Mammary epithelial cell (primary cell): ENCODE measurements around the gene CHMP4A.

ENCODE experiments used
- EZH2 ChIP-seq: IDR thresholded peaks from 2 replicates; pipeline ENCODE4 v1.6.1; 2012; ENCODE audit warnings: low read length, inconsistent platforms, borderline replicate concordance
- TF ChIP-seq, protein P1 (sequence below), 2 donors: IDR thresholded peaks in 1 of 2; conservative IDR thresholded peaks in 1 of 2; 2 replicates each; pipeline ENCODE4 v1.5.1; 2011 to 2012; ENCODE audit warnings: inconsistent platforms in 2 of 2, low read length in 2 of 2, mild to moderate bottlenecking in 2 of 2, control low read depth in 1 of 2, low read depth in 1 of 2; ENCODE audit not compliant: insufficient read depth in 1 of 2; ENCODE audit errors: extremely low read depth in 1 of 2

DNA sequence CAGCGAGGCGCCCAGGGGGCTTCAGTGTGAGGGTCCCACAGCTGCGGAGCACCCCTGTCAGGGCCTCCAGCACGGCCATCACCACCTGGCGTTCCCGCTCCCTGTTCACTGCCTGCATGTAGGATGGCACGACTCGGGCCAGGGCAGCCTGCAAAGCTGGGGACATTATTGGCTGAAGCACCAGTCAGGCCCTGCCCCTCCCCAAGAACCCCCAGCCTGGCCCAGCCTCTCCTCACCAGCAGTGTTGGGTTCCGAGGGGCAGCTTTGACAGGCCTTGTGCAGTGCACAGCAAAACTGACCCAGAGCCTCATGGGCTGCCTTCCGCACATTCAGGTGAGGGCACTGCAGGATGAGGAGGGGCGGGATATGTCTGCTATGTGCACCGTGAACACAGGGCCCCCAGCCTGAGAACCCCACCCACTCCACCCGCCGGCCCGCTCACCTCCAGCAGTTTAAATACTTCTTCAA lies 30.2 kb downstream of the CHMP4A start:
- TF ChIP-seq, protein P1, sequence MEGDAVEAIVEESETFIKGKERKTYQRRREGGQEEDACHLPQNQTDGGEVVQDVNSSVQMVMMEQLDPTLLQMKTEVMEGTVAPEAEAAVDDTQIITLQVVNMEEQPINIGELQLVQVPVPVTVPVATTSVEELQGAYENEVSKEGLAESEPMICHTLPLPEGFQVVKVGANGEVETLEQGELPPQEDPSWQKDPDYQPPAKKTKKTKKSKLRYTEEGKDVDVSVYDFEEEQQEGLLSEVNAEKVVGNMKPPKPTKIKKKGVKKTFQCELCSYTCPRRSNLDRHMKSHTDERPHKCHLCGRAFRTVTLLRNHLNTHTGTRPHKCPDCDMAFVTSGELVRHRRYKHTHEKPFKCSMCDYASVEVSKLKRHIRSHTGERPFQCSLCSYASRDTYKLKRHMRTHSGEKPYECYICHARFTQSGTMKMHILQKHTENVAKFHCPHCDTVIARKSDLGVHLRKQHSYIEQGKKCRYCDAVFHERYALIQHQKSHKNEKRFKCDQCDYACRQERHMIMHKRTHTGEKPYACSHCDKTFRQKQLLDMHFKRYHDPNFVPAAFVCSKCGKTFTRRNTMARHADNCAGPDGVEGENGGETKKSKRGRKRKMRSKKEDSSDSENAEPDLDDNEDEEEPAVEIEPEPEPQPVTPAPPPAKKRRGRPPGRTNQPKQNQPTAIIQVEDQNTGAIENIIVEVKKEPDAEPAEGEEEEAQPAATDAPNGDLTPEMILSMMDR (conservative IDR thresholded peaks at IDR 0.05 in 1 of 2, IDR thresholded peaks at IDR 0.05 in 1 of 2; ENCODE audit: extremely low read depth in 1 of 2, insufficient read depth in 1 of 2, low read depth in 1 of 2, low read length in 2 of 2): no peak
- no peak for TF ChIP-seq EZH2
